Neutrophil (primary cell): ENCODE data around the gene GRPEL2.
"Not testable (repeated sequence)": the region's sequence is repeated elsewhere in the genome, so short reads cannot be mapped to it uniquely, and the experiment has no call there.

Experiments used
- H3K27ac ChIP-seq: fragments of 200-600 bp; sonication (generic); 2 replicates; pipeline ENCODE4 v1.5.1; 2016; ENCODE audit warnings: mild to moderate bottlenecking, moderate library complexity
- H3K27me3 ChIP-seq: fragments of 200-600 bp; sonication (generic); 2 replicates; pipeline ENCODE4 v1.6.0; 2016; ENCODE audit warnings: mild to moderate bottlenecking
- H3K36me3 ChIP-seq: fragments of 200-600 bp; sonication (generic); 2 replicates; pipeline ENCODE4 v1.5.1; 2017
- H3K4me1 ChIP-seq, 2 experiments: fragments of 200-600 bp in 1 of 2; sonication (generic) in 1 of 2; 1 replicate in 1 of 2; 2 replicates in 1 of 2; pipeline versions ENCODE4 v1.5.1 to v1.6.1; 2013 to 2016; ENCODE audit warnings: low read depth in 1 of 2, low read length in 1 of 2, mild to moderate bottlenecking in 1 of 2, moderate library complexity in 1 of 2; ENCODE audit not compliant: control insufficient read depth in 1 of 2, insufficient read depth in 1 of 2
- H3K4me3 ChIP-seq, 2 experiments: fragments of 200-600 bp in 1 of 2; sonication (generic) in 1 of 2; 1 replicate in 1 of 2; 2 replicates in 1 of 2; pipeline ENCODE4 v1.5.1; 2013 to 2016; ENCODE audit warnings: low read depth in 1 of 2, low read length in 1 of 2, mild to moderate bottlenecking in 1 of 2, moderate library complexity in 1 of 2
- H3K9me3 ChIP-seq: fragments of 200-600 bp; sonication (generic); 2 replicates; pipeline ENCODE4 v1.5.1; 2016
- CTCF ChIP-seq: fragments of 200-600 bp; sonication (generic); IDR thresholded peaks from 2 replicates; pipeline ENCODE4 v1.5.1; 2016; ENCODE audit warnings: antibody characterized with exemption

The GRPEL2 gene

DNA sequence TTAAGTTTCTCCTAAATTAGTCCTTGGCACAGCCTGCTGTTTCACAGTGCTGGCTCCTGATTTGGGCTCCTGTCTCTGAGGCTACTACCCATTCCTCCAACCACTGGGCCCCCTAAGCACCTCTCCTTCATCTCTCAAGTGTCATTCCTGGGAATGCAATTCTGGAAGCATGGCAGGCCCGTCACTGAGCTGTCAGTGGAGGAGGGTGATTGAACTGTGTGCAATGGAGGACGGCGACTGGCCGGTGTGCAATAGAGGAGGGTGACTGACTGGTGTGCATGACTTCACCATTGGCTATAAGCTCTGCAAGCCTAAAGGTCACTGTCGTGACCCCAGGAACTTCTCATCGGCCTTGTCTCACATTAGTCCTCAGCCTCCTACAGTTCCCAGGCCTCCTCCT is 46.2 kb downstream of the GRPEL2 start:
- Histone ChIP-seq H3K27ac (no peak overlapping the region), H3K9me3 (no peaks in the 10 kb centered on the region), H3K4me1 (no peaks in the 10 kb centered on the region), H3K27me3 (no peaks in the 10 kb centered on the region), H3K4me3 (no peak overlapping the region), H3K36me3 (no peaks in the 10 kb centered on the region)
- no peak for TF ChIP-seq CTCF

DNA sequence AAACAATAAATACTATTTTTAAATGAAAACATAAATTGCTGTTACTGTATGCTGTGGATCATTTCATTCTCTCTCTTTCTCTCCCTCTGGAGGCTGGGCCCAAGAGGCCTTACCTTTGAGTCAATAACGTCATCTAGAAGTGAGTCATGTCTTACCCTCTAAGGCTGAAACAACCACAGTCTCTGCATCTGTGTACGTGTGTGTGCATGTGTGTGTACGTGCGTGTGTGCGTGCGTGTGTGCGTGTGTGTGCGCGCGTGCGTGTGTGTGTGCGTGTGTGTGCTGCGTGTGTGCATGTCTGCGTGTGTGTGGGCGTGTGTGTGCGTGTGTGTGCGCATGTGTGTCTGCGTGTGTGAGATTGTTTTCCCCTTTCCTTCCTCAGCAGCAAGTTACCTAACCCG is 47.4 kb downstream of the GRPEL2 start:
- Histone ChIP-seq H3K4me3 (no peak overlapping the region), H3K27ac (no peak overlapping the region), H3K9me3 (no peaks in the 10 kb centered on the region), H3K36me3 (no peaks in the 10 kb centered on the region), H3K27me3 (no peaks in the 10 kb centered on the region), H3K4me1 (no peaks in the 10 kb centered on the region)
- no peak for TF ChIP-seq CTCF

GRCh38 chr5:149394996-149395395 is 49.7 kb downstream of the GRPEL2 start:
- H3K27ac ChIP-seq, H3K36me3 ChIP-seq, H3K4me1 ChIP-seq, H3K9me3 ChIP-seq, H3K27me3 ChIP-seq, H3K4me3 ChIP-seq: not testable (repeated sequence)

GRCh38 chr5:149397530-149397929 is 52.2 kb downstream of the GRPEL2 start:
- TF ChIP-seq CTCF = no peak
- no peak overlapping the region for H3K27ac ChIP-seq
- H3K4me3 ChIP-seq = no peak overlapping the region
- H3K4me1 ChIP-seq = peaks cover 0 to 2% of the 10 kb centered on the region in 2 experiments
- H3K9me3 ChIP-seq = no peaks in the 10 kb centered on the region
- no peaks in the 10 kb centered on the region for H3K36me3 ChIP-seq
- H3K27me3 ChIP-seq = no peaks in the 10 kb centered on the region

- not testable (repeated sequence) for H3K27me3 ChIP-seq, H3K27ac ChIP-seq, H3K4me1 ChIP-seq, H3K4me3 ChIP-seq, H3K9me3 ChIP-seq, H3K36me3 ChIP-seq
These were observed 53.5 kb downstream of the GRPEL2 start for GRCh38 chr5:149398747-149399266.

DNA sequence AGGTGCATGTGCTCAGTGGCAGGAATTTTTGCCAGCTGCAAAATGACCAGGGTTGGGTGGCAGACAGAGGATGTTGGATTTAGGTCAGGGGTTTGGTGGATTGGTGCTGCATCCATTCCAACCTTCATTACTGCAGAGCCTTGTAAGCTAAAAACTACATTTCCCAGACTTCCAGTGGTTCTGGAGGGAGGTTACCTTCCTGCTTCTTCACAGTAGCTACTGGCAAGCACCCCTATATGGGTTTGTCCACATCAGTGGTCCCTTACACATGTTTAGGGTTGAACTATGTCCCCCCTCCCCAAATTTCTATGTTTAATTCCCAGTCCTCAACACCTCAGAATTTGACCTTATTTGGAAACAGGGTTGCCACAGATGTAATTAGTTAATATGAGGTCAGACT is 54.5 kb downstream of the GRPEL2 start:
- Histone ChIP-seq H3K9me3 (no peaks in the 10 kb centered on the region), H3K36me3 (no peaks in the 10 kb centered on the region), H3K4me3 (no peak overlapping the region), H3K4me1 (peaks cover 0 to 2% of the 10 kb centered on the region in 2 experiments), H3K27me3 (no peaks in the 10 kb centered on the region), H3K27ac (no peak overlapping the region)
- TF ChIP-seq CTCF = no peak

- peaks cover 0 to 2% of the 10 kb centered on the region in 2 experiments for H3K4me1 ChIP-seq
- no peak overlapping the region for H3K4me3 ChIP-seq
- no peak overlapping the region for H3K27ac ChIP-seq
- TF ChIP-seq CTCF = no peak
- no peaks in the 10 kb centered on the region for H3K9me3 ChIP-seq
- no peaks in the 10 kb centered on the region for H3K36me3 ChIP-seq
- no peaks in the 10 kb centered on the region for H3K27me3 ChIP-seq
These were observed 55.0 kb downstream of the GRPEL2 start for GRCh38 chr5:149400304-149400703.
